HS-5 (cell line): ENCODE measurements around the gene HSPA12A.
"Not testable (repeated sequence)": the region's sequence is repeated elsewhere in the genome, so short reads cannot be mapped to it uniquely, and the experiment has no call there.

Source experiments
- DNase-seq: peaks from one replicate; pipeline ENCODE4 v3.0.0-alpha.2; 2012; ENCODE audit warnings: low read depth

Gene HSPA12A

GRCh38 chr10:116715839-116716377 lies 26.5 kb downstream of the HSPA12A start:
- DNase-seq, result no peak

- DNase-seq, result no peak
Observed at GRCh38 chr10:116715341-116715740, 27.0 kb downstream of the HSPA12A start.

GRCh38 chr10:116713846-116714245 lies 28.5 kb downstream of the HSPA12A start:
- no peak for DNase-seq

DNA sequence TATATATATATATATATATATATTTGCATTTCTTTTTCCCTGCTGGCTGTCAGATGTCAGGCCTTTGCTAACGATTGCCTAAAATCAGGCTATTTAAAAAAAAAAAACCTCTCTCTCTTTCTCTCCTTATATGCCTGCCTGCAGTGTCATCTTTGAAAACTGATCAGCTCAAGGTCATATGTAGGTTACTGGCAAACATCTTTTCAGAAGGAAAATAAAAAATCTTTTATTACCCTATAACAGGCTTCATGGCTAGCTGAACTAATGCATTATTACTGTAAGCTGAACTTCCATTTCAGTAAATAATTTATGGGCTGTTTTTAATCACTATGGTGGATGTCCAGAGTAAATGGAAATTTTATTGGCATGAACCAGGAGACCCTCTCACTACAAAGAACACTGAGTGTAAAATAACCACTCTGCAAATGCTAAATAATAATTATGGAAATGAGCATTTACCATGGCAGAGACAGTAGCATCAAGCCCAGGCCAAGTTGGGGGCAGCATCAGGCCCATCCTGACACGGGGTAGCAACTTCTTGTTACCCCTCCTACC lies 29.3 kb downstream of the HSPA12A start:
- no peak for DNase-seq

DNA sequence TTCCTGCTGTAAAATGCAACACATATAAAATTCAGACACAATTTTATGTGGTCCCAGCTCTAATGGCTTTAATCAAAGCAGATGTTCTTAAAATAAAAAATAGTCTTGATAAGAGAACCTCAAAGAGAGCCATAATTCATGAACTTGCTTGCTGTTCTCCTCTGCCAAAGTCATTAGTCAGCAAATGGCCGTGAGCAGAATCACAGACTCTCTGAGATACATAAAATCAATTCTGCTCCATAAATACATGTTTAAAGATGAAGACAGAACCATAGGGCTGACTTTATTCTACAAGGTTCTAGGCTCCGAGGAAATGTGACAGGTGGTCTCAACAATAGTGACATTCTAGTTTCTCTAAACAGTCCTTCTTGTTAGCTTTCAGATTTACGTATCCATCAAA lies 29.8 kb downstream of the HSPA12A start:
- no peak for DNase-seq

GRCh38 chr10:116711803-116712202 lies 30.6 kb downstream of the HSPA12A start:
- not testable (repeated sequence) for DNase-seq

DNA sequence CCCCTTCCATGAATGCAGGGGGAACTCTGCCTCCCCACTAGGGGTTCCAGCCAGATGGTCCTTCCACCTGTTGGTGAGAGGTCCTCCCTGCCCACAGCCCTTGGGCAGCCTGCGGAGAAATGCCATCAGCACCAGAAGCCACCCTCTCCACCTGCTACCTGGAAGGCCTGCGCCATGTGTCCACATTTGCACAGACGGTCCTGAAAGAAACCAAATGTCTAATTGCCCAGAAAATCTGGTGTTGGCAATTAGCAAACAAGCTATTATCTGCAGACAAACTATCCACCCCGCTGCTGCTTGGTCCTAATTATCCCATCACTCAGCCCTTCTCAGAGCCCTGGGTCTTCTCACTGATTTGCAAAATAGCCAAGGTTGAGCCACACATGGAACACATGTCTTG lies 32.3 kb downstream of the HSPA12A start:
- DNase-seq, result no peak

DNA sequence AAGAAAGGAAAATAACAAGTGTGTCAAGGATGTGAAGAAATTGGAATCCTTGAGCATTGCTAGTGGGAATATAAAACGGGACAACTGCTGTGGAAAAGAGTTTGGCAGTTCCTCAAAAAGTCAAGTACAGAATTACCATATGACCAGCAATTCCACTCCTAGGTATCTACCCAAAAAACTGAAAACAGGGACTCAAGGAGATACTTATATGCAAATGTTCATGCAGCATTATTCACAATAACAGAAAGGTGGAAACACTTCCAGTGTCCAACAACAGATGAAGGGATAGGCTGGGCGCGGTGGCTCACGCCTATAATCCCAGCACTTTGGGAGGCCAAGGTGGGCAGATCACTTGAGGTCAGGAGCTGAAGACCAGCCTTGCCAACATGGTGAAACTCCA lies 33.5 kb downstream of the HSPA12A start:
- no peak for DNase-seq

DNA sequence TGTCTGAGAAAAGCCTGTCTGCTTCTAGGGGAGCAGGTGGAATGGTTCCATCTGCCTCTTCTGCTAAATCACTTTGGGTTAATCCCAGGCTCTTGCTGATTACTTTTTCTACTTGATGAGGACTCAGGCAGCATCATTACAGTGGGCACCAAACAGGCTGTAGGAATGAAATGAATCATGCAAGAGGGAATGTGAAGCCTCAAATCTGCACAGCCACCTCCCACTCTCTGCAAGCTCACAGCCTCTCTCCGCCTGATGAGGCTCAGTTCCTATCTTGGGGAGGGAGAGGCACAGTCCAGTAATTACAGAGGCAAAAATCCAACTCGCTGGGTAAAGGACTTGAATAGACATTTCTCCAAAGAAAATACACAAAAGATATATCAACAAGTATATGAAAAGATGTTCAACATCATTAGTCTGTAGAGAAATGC lies 34.0 kb downstream of the HSPA12A start:
- no peak for DNase-seq

GRCh38 chr10:116707981-116708380 lies 34.4 kb downstream of the HSPA12A start:
- no peak for DNase-seq

- no peak for DNase-seq
Observed at GRCh38 chr10:116706281-116706680, 36.1 kb downstream of the HSPA12A start.

DNA sequence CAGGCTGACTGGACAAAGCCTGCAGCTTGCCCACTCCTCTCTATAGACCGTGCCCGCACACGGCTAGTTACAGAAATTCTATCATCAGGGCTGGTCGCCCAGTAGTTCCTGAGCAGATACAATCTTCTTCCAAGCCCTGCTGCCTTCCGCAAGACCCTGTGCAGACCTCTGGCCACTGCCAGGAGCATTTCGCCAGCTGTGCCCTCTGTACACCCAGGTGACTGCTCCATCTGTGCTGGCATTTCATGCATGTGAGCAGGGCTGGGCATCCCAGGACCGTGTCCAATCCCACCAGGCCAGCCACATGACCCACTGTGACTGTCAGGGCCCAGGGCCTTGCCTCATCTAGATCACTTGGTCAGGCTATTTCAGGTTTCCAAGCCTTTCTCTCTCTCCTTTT lies 36.9 kb downstream of the HSPA12A start:
- DNase-seq, result no peak

DNA sequence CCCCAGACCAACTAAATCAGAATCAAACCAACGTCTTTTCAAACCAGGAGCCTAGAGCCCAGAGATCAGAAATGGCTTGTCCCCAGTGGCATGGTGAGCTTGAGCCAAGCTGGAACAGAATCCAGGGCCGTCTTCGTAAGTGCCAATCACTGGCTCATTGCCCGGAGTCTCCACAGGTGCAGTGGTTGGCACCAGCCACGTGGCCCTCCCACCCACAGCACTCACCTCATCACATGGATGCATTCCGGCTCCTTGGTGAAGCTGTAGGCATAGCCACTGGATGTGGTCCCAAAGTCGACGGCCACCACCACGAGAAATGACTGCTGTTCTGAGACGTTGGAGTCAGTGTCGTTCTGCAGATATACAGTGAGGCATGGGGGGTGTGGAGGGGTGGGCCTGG lies 37.4 kb downstream of the HSPA12A start:
- DNase-seq, result no peak

GRCh38 chr10:116702165-116702564 lies 40.2 kb downstream of the HSPA12A start:
- no peak for DNase-seq

- DNase-seq, result no peak
Observed at GRCh38 chr10:116699471-116700150, 42.8 kb downstream of the HSPA12A start.

DNA sequence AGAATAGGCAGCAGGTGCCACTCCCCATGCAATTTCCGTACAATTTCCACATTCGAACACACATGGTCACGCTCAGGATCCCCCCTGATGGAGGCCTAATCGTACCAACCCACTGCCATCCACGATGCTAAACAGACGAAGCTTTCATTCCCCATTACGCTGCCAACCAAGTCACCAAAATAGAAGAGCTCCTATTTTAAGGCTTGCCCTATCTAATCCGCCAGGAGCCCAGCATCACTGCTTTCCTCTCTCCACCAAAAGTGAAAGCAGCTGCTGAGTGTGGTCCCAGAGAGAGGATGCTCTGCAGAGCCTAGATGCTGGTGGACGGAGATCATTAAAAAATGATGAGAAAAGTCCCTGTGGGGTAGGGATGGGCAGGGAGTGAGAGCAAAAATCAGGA lies 43.3 kb downstream of the HSPA12A start:
- no peak for DNase-seq

DNA sequence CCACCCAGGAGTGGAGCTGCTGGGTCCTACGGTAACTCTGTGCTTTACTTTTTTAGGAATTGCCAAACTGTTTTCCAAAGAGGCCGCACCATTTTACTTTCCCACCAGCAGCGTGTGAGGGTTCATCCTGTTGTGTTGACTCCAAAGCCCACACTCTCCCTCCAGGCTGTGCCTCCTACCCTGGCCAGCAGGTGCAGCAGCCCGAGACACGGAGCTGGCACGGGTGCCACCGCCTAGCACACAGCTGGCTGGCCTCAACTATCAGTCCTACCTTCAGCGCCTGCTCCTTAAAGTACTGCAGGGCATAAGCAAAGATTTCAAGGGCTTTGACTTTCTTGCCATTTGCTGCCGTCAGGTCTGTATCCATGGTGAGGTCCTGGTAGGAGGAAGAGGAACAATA lies 44.0 kb downstream of the HSPA12A start:
- DNase-seq, result no peak

DNA sequence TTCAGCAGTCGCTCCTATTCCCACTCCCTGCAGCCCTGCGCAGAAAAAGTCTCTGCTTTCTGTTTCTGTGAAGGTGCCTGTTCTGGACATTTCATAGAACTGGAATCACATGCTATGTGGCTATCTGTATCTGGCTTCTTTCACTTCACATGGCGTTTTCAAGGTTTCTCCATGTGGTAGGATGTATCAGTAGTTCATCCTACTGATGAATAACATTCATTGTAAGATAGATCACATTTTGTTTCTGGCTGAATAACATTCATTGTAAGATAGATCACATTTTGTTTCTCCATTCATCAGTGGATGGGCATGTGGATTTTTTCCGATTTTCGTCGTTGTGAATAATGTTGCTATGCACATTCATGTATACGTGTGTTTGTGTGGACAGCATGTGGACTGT lies 44.5 kb downstream of the HSPA12A start:
- DNase-seq, result no peak

- no peak for DNase-seq
Observed at GRCh38 chr10:116696919-116697318, 45.4 kb downstream of the HSPA12A start.

DNA sequence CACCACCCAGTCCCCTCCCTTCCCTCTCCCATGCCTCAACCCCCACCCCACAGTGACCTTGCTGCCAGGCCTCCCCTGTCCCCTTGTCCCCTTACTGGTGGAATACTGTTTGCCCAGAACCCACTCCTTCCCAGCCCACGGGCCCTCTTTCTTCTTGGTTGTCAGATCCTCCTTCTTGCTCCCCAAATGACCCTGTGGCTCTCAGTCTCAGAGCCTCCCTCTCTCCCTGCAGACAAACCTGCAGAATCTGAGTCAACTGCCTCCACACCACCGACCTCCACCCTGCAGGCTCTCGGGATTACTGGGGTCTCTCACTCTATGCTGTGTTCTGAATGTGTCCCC lies 47.5 kb downstream of the HSPA12A start:
- no peak for DNase-seq

- DNase-seq, result no peak
Observed at GRCh38 chr10:116694243-116694926, 48.0 kb downstream of the HSPA12A start.

- DNase-seq, result no peak
Observed at GRCh38 chr10:116692225-116692624, 50.1 kb downstream of the HSPA12A start.

DNA sequence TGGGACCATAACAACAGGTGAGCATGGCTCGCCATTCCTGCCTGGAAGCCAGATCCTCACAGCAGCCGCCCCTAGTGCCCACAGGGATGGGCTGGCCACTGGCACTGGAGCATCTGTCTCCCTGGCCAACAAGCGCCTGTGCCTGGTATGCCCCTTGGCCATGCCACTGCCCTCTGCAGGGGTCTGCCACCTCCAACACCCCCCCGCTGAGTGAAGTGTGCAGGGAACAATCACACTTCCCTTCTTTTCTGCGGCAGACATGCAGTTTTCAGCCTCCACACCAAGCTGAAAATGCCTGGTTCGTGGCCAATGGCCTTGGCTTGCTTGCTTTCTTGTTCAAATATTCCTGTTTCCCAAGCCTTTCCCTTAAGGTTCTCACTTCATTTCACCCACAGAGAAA lies 50.7 kb downstream of the HSPA12A start:
- no peak for DNase-seq
